Measurements from ENCODE around the gene THSD7A. TPM values are rescaled to one million over a fixed set of nuclear protein-coding genes. Genes with fewer than 3 reads are reported as not detected.

THSD7A gene
- total and polyA plus RNA-seq, 7 donors = 0.06 to 1.4 (median 0.21) TPM

DNA sequence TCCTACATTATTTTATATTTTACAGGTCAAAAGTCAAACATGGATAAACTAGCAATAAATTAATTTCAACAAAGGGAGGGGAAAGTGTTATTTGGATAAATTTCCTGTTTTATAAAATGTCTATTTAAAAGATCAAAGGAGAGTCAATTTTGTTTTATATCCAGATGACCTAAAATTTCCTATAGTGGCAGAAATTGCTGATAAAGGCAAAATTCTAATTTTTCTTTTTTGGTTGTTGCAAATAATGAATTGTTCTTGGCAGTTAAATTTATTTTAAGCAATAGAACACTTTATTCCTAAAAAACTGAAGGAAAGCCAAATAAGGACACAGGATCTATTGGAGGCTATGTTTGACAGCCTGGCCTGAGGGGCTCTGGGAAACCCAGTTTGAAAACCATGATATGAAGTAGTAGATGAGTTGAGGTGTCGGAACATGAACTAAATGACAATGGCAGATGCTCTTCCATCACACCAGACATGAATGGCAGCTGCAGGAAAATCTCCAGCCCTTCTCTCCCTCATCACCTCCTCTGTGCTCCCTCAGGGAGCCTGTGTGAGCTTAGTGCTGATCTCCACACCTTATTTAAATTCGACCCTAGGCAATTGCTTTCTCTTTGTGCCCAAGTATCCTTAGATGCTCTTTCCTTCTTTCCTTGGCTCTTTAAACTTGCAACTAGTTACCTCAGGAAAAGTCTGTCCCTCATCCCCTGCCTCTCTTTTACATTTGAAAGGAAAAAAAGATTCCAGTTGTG, 395.0 kb downstream of the THSD7A start:
- Histone ChIP-seq H3K27me3 (ENCODE audit: insufficient read depth in 3 of 3, low read length in 2 of 3) (no peaks in the 10 kb centered on the region), H3K9me3 (no peaks in the 10 kb centered on the region), H3K36me3 (ENCODE audit: insufficient read depth in 1 of 2, low read depth in 1 of 2) (no peaks in the 10 kb centered on the region), H3K4me3 (no peak overlapping the region), H3K4me1 (no peaks in the 10 kb centered on the region), H3K27ac (no peak overlapping the region)
- intact Hi-C loops (cut with DNase I) = no loop called here
- TF ChIP-seq CTCF (IDR thresholded peaks at IDR 0.05) = no peak
- no peak for DNase-seq
- WGBS, 3 donors = 17 to 43% (median 43%) methylated on average over 2 of the region's 2 CpGs
- no peak for ATAC-seq

DNA sequence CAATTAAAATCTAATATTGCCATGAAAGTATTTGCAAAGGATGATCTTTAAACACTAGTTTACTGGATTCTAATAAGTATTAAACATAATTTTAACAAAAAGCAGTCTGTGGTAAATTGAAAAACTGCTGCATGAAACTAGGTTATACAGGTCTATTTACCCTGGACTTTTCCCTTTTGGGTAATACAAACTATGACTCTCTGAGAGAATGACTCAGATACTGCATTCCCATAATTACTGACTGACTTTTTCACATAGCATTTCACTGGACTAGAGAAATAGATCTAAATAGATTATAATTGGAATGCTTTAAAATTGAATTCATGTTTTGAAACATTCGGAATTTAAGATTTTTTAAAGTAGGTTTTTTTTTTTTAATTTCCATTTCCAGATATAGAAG, 395.7 kb downstream of the THSD7A start:
- TF ChIP-seq CTCF (IDR thresholded peaks at IDR 0.05) = no peak
- no peak for ATAC-seq
- H3K36me3 ChIP-seq (ENCODE audit: insufficient read depth in 1 of 2, low read depth in 1 of 2) = no peaks in the 10 kb centered on the region
- no peak overlapping the region for H3K27ac ChIP-seq
- no peak for DNase-seq
- no peaks in the 10 kb centered on the region for H3K9me3 ChIP-seq
- H3K4me3 ChIP-seq = no peak overlapping the region
- H3K4me1 ChIP-seq = no peaks in the 10 kb centered on the region
- intact Hi-C loops (cut with DNase I) = no loop called here
- 62 to 80% (median 66%) methylated on average over 1 of the region's 1 CpG for WGBS, 3 donors
- no peaks in the 10 kb centered on the region for H3K27me3 ChIP-seq (ENCODE audit: insufficient read depth in 3 of 3, low read length in 2 of 3)

GRCh38 chr7:11434366-11434765, 397.6 kb downstream of the THSD7A start:
- Histone ChIP-seq H3K4me3 (no peak overlapping the region), H3K4me1 (no peaks in the 10 kb centered on the region), H3K27me3 (ENCODE audit: insufficient read depth in 3 of 3, low read length in 2 of 3) (no peaks in the 10 kb centered on the region), H3K9me3 (no peaks in the 10 kb centered on the region), H3K36me3 (ENCODE audit: insufficient read depth in 1 of 2, low read depth in 1 of 2) (no peaks in the 10 kb centered on the region), H3K27ac (no peak overlapping the region)
- intact Hi-C loops (cut with DNase I) = loop anchor here in 1 of 2 donors (5.0 kb wide), 1 partner anchor 883 kb away; no protein-coding TSS in a partner anchor
- no peak for ATAC-seq
- no peak for TF ChIP-seq CTCF (IDR thresholded peaks at IDR 0.05)
- no peak for DNase-seq

DNA sequence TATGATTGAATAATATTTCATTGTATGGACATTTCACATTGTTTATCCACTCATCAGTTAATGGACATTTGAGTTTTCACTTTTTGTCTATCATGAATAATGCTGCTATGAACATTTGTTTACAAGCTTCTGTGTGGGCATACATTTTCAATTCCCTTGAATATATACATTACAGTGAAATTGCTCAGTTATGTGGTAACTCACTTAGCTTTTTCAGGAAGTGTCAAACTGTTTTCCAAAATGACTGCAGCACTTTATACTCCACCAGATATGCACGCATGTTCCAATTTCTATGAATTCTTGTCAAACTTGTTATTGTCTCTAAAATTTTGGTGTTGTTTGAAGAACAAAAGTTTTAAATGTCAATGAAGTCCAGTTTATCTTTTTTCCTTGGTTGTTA, 401.2 kb downstream of the THSD7A start:
- WGBS, 3 donors = 96 to 98% (median 97%) methylated on average over 1 of the region's 1 CpG
- Histone ChIP-seq H3K4me1 (no peaks in the 10 kb centered on the region), H3K27ac (no peak overlapping the region), H3K36me3 (ENCODE audit: insufficient read depth in 1 of 2, low read depth in 1 of 2) (no peaks in the 10 kb centered on the region), H3K27me3 (ENCODE audit: insufficient read depth in 3 of 3, low read length in 2 of 3) (no peaks in the 10 kb centered on the region), H3K9me3 (no peaks in the 10 kb centered on the region), H3K4me3 (no peak overlapping the region)
- intact Hi-C loops (cut with DNase I) = loop anchor here in 1 of 2 donors (5.0 kb wide), 1 partner anchor 886 kb away; no protein-coding TSS in a partner anchor
- no peak for ATAC-seq
- DNase-seq = no peak
- TF ChIP-seq CTCF (IDR thresholded peaks at IDR 0.05) = no peak

DNA sequence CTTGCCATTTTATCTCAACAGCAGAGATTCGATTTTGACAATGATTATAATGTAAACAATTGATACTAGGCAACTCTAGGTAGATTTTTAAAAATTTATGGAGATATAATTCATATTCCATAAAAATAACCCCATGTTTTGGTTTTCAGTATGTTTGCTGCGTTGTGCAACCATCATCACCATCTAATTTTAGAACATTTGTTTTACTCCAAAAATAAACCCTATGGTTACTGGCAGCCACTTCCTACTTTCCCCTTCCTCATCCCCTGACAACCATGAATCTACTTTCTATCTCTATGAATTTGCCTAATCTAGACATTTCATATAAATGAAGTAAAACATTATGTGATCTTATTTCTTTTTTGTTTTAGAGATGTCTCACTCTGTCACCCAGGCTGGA, 401.9 kb downstream of the THSD7A start:
- DNase-seq (no peak), ATAC-seq (no peak)
- Histone ChIP-seq H3K9me3 (no peaks in the 10 kb centered on the region), H3K36me3 (ENCODE audit: insufficient read depth in 1 of 2, low read depth in 1 of 2) (no peaks in the 10 kb centered on the region), H3K27me3 (ENCODE audit: insufficient read depth in 3 of 3, low read length in 2 of 3) (no peaks in the 10 kb centered on the region), H3K4me1 (no peaks in the 10 kb centered on the region), H3K4me3 (no peak overlapping the region), H3K27ac (no peak overlapping the region)
- intact Hi-C loops (cut with DNase I) = loop anchor here in 1 of 2 donors (5.0 kb wide), 1 partner anchor 887 kb away; no protein-coding TSS in a partner anchor
- no peak for TF ChIP-seq CTCF (IDR thresholded peaks at IDR 0.05)
- WGBS, 3 donors = 45 to 74% (median 55%) methylated on average over 2 of the region's 2 CpGs

All from psoas muscle (tissue), 8 donors.